ENCODE measurements around the gene ANK3. TPM values are rescaled to one million over a fixed set of nuclear protein-coding genes. Genes with fewer than 3 reads are reported as not detected.

Gene ANK3
- total RNA-seq, 2 donors from 2014 or later, result 56.2 to 78.2 TPM

- ATAC-seq (replicated peaks), result no peak
- Mint-ChIP-seq H3K4me1 (no peaks in the 10 kb centered on the region), H3K27me3 (no peaks in the 10 kb centered on the region), H3K9me3 (no peaks in the 10 kb centered on the region), H3K4me3 (no peak overlapping the region), H3K27ac (no peak overlapping the region), H3K36me3 (ENCODE audit: low read depth) (no peaks in the 10 kb centered on the region)
Measured at GRCh38 chr10:60025279-60025678, 364.4 kb downstream of the ANK3 start.

GRCh38 chr10:60024506-60024905 is 365.2 kb downstream of the ANK3 start:
- Mint-ChIP-seq H3K27ac (peak overlapping the region; percentile 15), H3K36me3 (ENCODE audit: low read depth) (no peaks in the 10 kb centered on the region), H3K27me3 (no peaks in the 10 kb centered on the region), H3K4me1 (no peaks in the 10 kb centered on the region), H3K4me3 (no peak overlapping the region), H3K9me3 (no peaks in the 10 kb centered on the region)
- no peak for ATAC-seq (replicated peaks)

- Mint-ChIP-seq H3K27me3 (peaks cover 4% of the 10 kb centered on the region), H3K4me1 (no peaks in the 10 kb centered on the region), H3K9me3 (no peaks in the 10 kb centered on the region), H3K36me3 (ENCODE audit: low read depth) (no peaks in the 10 kb centered on the region), H3K4me3 (no peak overlapping the region), H3K27ac (no peak overlapping the region)
- ATAC-seq (replicated peaks), result no peak
Measured at GRCh38 chr10:60023155-60023877, 366.4 kb downstream of the ANK3 start.

- Mint-ChIP-seq H3K27me3 (peaks cover 9% of the 10 kb centered on the region), H3K4me3 (no peak overlapping the region), H3K27ac (no peak overlapping the region), H3K9me3 (no peaks in the 10 kb centered on the region), H3K36me3 (ENCODE audit: low read depth) (no peaks in the 10 kb centered on the region), H3K4me1 (no peaks in the 10 kb centered on the region)
- peak; percentile 37 for ATAC-seq (replicated peaks)
Measured at GRCh38 chr10:60021361-60021760, 368.3 kb downstream of the ANK3 start.

- Mint-ChIP-seq H3K4me3 (no peak overlapping the region), H3K27me3 (peaks cover 17% of the 10 kb centered on the region), H3K4me1 (no peaks in the 10 kb centered on the region), H3K36me3 (ENCODE audit: low read depth) (no peaks in the 10 kb centered on the region), H3K9me3 (no peaks in the 10 kb centered on the region), H3K27ac (no peak overlapping the region)
- ATAC-seq (replicated peaks), result no peak
Measured at GRCh38 chr10:60016794-60017193, 372.9 kb downstream of the ANK3 start.

- H3K36me3 Mint-ChIP-seq (ENCODE audit: low read depth), result no peaks in the 10 kb centered on the region
- H3K27me3 Mint-ChIP-seq, result peaks cover 12% of the 10 kb centered on the region
- no peak for ATAC-seq (replicated peaks)
- no peaks in the 10 kb centered on the region for H3K4me1 Mint-ChIP-seq
- H3K27ac Mint-ChIP-seq, result no peak overlapping the region
- H3K9me3 Mint-ChIP-seq, result no peaks in the 10 kb centered on the region
- no peak overlapping the region for H3K4me3 Mint-ChIP-seq
Measured at GRCh38 chr10:60009710-60010383, 379.8 kb downstream of the ANK3 start.

GRCh38 chr10:60009276-60009675 is 380.4 kb downstream of the ANK3 start:
- no peak overlapping the region for H3K27ac Mint-ChIP-seq
- H3K36me3 Mint-ChIP-seq (ENCODE audit: low read depth), result no peaks in the 10 kb centered on the region
- no peak for ATAC-seq (replicated peaks)
- H3K4me3 Mint-ChIP-seq, result no peak overlapping the region
- peaks cover 12% of the 10 kb centered on the region for H3K27me3 Mint-ChIP-seq
- H3K9me3 Mint-ChIP-seq, result no peaks in the 10 kb centered on the region
- no peaks in the 10 kb centered on the region for H3K4me1 Mint-ChIP-seq

GRCh38 chr10:60008816-60009215 is 380.9 kb downstream of the ANK3 start:
- ATAC-seq (replicated peaks), result no peak
- Mint-ChIP-seq H3K9me3 (no peaks in the 10 kb centered on the region), H3K27me3 (peaks cover 12% of the 10 kb centered on the region), H3K36me3 (ENCODE audit: low read depth) (no peaks in the 10 kb centered on the region), H3K4me1 (no peaks in the 10 kb centered on the region), H3K27ac (no peak overlapping the region), H3K4me3 (no peak overlapping the region)

- Mint-ChIP-seq H3K4me1 (peaks cover under 1% of the 10 kb centered on the region), H3K27me3 (peaks cover 3% of the 10 kb centered on the region), H3K36me3 (ENCODE audit: low read depth) (no peaks in the 10 kb centered on the region), H3K27ac (no peak overlapping the region), H3K9me3 (no peaks in the 10 kb centered on the region), H3K4me3 (no peak overlapping the region)
- ATAC-seq (replicated peaks), result no peak
Measured at GRCh38 chr10:60006062-60006461, 383.6 kb downstream of the ANK3 start.

- Mint-ChIP-seq H3K27ac (no peak overlapping the region), H3K27me3 (peaks cover 3% of the 10 kb centered on the region), H3K36me3 (ENCODE audit: low read depth) (no peaks in the 10 kb centered on the region), H3K4me1 (peaks cover 8% of the 10 kb centered on the region), H3K4me3 (no peak overlapping the region), H3K9me3 (no peaks in the 10 kb centered on the region)
- ATAC-seq (replicated peaks), result no peak
Measured at GRCh38 chr10:60003651-60004523, 385.8 kb downstream of the ANK3 start.

- Mint-ChIP-seq H3K27me3 (peaks cover 3% of the 10 kb centered on the region), H3K36me3 (ENCODE audit: low read depth) (no peaks in the 10 kb centered on the region), H3K4me1 (peaks cover 8% of the 10 kb centered on the region), H3K27ac (peak overlapping the region; percentile 66), H3K9me3 (no peaks in the 10 kb centered on the region), H3K4me3 (peak overlapping the region; percentile 14)
- peak; percentile 90 for ATAC-seq (replicated peaks)
Measured at GRCh38 chr10:60000747-60001146, 388.9 kb downstream of the ANK3 start.

GRCh38 chr10:59997827-59998525 is 391.7 kb downstream of the ANK3 start:
- Mint-ChIP-seq H3K4me3 (no peak overlapping the region), H3K36me3 (ENCODE audit: low read depth) (no peaks in the 10 kb centered on the region), H3K9me3 (no peaks in the 10 kb centered on the region), H3K27me3 (peaks cover 9% of the 10 kb centered on the region), H3K27ac (no peak overlapping the region), H3K4me1 (peaks cover 8% of the 10 kb centered on the region)
- ATAC-seq (replicated peaks), result no peak

- H3K36me3 Mint-ChIP-seq (ENCODE audit: low read depth), result no peaks in the 10 kb centered on the region
- ATAC-seq (replicated peaks), result no peak
- H3K4me3 Mint-ChIP-seq, result no peak overlapping the region
- no peaks in the 10 kb centered on the region for H3K9me3 Mint-ChIP-seq
- H3K27ac Mint-ChIP-seq, result no peak overlapping the region
- H3K27me3 Mint-ChIP-seq, result peaks cover 14% of the 10 kb centered on the region
- H3K4me1 Mint-ChIP-seq, result peaks cover 12% of the 10 kb centered on the region
Measured at GRCh38 chr10:59995862-59996261, 393.8 kb downstream of the ANK3 start.

- no peaks in the 10 kb centered on the region for H3K9me3 Mint-ChIP-seq
- H3K36me3 Mint-ChIP-seq (ENCODE audit: low read depth), result no peaks in the 10 kb centered on the region
- no peak overlapping the region for H3K4me3 Mint-ChIP-seq
- H3K27me3 Mint-ChIP-seq, result peaks cover 23% of the 10 kb centered on the region
- H3K27ac Mint-ChIP-seq, result no peak overlapping the region
- H3K4me1 Mint-ChIP-seq, result peaks cover 7% of the 10 kb centered on the region
- no peak for ATAC-seq (replicated peaks)
Measured at GRCh38 chr10:59993931-59994330, 395.7 kb downstream of the ANK3 start.
